ENCODE measurements around the gene POMZP3. TPM values are rescaled to one million over a fixed set of nuclear protein-coding genes. Genes with fewer than 3 reads are reported as not detected.
"Not testable (repeated sequence)": the region's sequence is repeated elsewhere in the genome, so short reads cannot be mapped to it uniquely, and the experiment has no call there.

The POMZP3 gene
- total RNA-seq, 1 experiment from 2014 or later: 20.1 TPM

DNA sequence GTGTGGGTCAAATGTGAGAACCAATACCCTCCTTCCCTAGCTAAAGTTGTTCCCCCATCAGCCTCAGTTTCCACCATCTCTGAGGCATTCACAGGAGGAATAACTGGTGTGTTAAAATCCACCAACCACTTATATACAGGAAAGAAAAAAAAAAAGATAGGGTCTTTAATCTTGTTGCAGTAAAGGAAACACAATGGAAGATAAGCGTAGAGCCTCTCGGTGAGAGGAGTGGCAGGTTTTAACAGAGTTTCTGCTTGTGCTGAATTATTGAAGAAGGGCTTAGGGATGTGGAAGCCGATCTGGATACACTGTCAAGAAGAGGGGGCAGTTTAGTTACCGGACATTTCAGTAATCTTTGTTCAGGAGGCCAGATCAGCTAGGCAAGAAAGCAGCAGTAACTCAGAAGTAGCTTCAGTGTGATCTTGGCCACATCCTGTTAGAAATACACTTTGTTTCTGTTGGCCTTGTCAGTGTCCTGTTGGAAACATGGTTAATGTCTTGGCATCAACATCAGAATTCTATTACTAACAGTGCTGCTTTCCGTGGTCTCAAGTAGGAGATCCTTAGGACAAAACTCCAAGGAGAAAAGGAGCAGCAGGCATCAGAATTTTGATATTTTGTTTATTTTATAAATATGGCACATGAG is 43.3 kb downstream of the POMZP3 start:
- H3K27me3 ChIP-seq (ENCODE audit: insufficient read depth, low read length); CTCF ChIA-PET; BruUV-seq (replicated peaks); H3K9ac ChIP-seq (ENCODE audit: low read length); H3K9me2 ChIP-seq (ENCODE audit: insufficient read depth); POLR2A ChIA-PET; H3K4me3 ChIP-seq (replicated peaks in 1 of 2; ENCODE audit: low read depth in 1 of 2, low read length in 2 of 2); H3K36me3 ChIP-seq (ENCODE audit: control insufficient read depth in 1 of 2, insufficient read depth in 2 of 2, low read length in 2 of 2); DNase-seq (ENCODE audit: low read depth, low spot score); H4K20me1 ChIP-seq (ENCODE audit: insufficient read depth); H3K9me3 ChIP-seq (ENCODE audit: control insufficient read depth in 1 of 2, insufficient read depth in 1 of 2, low read depth in 1 of 2, low read length in 2 of 2); RAD21 ChIA-PET (ENCODE audit: low non-redundant PET in 1 of 2, low total read pairs in 2 of 2, uncharacterized antibody in 2 of 2, unreplicated experiment in 2 of 2); intact Hi-C loops (cut with micrococcal nuclease); ATAC-seq; H2AFZ ChIP-seq (ENCODE audit: low read depth, low read length, poor library complexity, severe bottlenecking): not testable (repeated sequence)
- Histone ChIP-seq H3K4me1 (ENCODE audit: control insufficient read depth in 1 of 2, insufficient read depth in 2 of 2, low read length in 2 of 2) (peaks cover 18 to 30% of the 10 kb centered on the region in 2 experiments), H3K27ac (ENCODE audit: low read depth, low read length) (peak overlapping the region; percentile 56; the same call in 1 of the 2 replicates), H3K4me2 (ENCODE audit: low read length) (peak overlapping the region; percentile 41), H3K79me2 (ENCODE audit: insufficient read depth, low read length) (peaks cover 66% of the 10 kb centered on the region)
- TF ChIP-seq SP1 (IDR thresholded peaks at IDR 0.05; ENCODE audit: low read depth): peak; percentile 2; the same call in 1 of the 2 replicates

- TF ChIP-seq CBX3 (IDR thresholded peaks at IDR 0.05; ENCODE audit: low read depth) (peak; percentile 59; the same call in 1 of the 2 replicates), RAD21 (IDR thresholded peaks at IDR 0.05; ENCODE audit: low read depth) (0 out of 2 replicates have a peak, but pooled peaks have one; percentile 2), JUND (IDR thresholded peaks at IDR 0.05) (peak; percentile 43; the same call in 1 of the 2 replicates), FOSL1 (IDR thresholded peaks at IDR 0.05; ENCODE audit: low read depth) (peak; percentile 64), SP1 (IDR thresholded peaks at IDR 0.05; ENCODE audit: low read depth) (peak; percentile 33; the same call in 1 of the 2 replicates)
- Histone ChIP-seq H3K27ac (ENCODE audit: low read depth, low read length) (peak overlapping the region; percentile 56; the same call in 1 of the 2 replicates), H3K4me2 (ENCODE audit: low read length) (peak overlapping the region; percentile 43), H3K4me1 (ENCODE audit: control insufficient read depth in 1 of 2, insufficient read depth in 2 of 2, low read length in 2 of 2) (peaks cover 18 to 30% of the 10 kb centered on the region in 2 experiments), H3K79me2 (ENCODE audit: insufficient read depth, low read length) (peaks cover 64% of the 10 kb centered on the region)
- H3K36me3 ChIP-seq (ENCODE audit: control insufficient read depth in 1 of 2, insufficient read depth in 2 of 2, low read length in 2 of 2); H4K20me1 ChIP-seq (ENCODE audit: insufficient read depth); H3K9me3 ChIP-seq (ENCODE audit: control insufficient read depth in 1 of 2, insufficient read depth in 1 of 2, low read depth in 1 of 2, low read length in 2 of 2); H3K4me3 ChIP-seq (replicated peaks in 1 of 2; ENCODE audit: low read depth in 1 of 2, low read length in 2 of 2); H3K27me3 ChIP-seq (ENCODE audit: insufficient read depth, low read length); BruUV-seq (replicated peaks); POLR2A ChIA-PET; H3K9ac ChIP-seq (ENCODE audit: low read length); CTCF ChIA-PET; H3K9me2 ChIP-seq (ENCODE audit: insufficient read depth); H2AFZ ChIP-seq (ENCODE audit: low read depth, low read length, poor library complexity, severe bottlenecking); intact Hi-C loops (cut with micrococcal nuclease); RAD21 ChIA-PET (ENCODE audit: low non-redundant PET in 1 of 2, low total read pairs in 2 of 2, uncharacterized antibody in 2 of 2, unreplicated experiment in 2 of 2): not testable (repeated sequence)
- DNase-seq (ENCODE audit: low read depth, low spot score) (peak; percentile 46), ATAC-seq (peak; percentile 100)
Observed at GRCh38 chr7:76582848-76583631, 44.0 kb downstream of the POMZP3 start.

DNA sequence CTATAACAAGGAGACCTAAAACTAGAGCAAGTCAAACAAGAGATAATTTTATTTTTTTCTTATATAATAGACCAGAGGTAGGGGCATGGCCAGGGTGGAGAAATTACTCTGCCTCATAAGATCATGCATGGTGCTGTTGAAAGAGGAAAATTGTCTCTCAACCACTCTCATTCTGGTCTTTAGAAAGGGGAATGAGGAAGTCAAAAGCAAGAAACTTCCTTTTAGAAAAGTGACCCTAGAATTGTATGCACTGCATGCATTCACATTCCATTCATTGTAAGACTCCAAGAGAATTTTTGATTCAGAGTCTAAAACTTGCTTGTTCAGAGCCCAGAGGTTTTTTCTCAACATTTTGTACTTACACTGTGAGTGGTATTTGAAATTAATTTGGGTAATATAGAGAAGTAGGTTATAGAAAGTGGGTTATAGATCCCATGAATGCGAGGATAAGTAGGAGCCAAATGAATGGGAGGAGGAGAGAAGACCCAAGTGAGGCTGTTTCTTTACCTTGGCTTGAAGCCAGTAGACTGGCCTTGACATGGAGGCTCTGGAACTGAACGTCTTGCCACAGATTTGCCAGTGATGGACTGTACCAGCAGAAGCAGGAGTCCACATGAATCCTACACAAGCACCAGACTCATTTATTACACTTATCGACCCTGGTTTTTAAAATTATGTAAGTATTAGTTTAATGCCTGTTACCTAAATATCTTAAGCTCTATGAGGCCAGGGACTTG is 51.0 kb downstream of the POMZP3 start:
- H3K4me3 ChIP-seq (replicated peaks in 1 of 2; ENCODE audit: low read depth in 1 of 2, low read length in 2 of 2); ATAC-seq; BruUV-seq (replicated peaks); H3K9me3 ChIP-seq (ENCODE audit: control insufficient read depth in 1 of 2, insufficient read depth in 1 of 2, low read depth in 1 of 2, low read length in 2 of 2); H2AFZ ChIP-seq (ENCODE audit: low read depth, low read length, poor library complexity, severe bottlenecking); H3K4me1 ChIP-seq (ENCODE audit: control insufficient read depth in 1 of 2, insufficient read depth in 2 of 2, low read length in 2 of 2); H3K36me3 ChIP-seq (ENCODE audit: control insufficient read depth in 1 of 2, insufficient read depth in 2 of 2, low read length in 2 of 2); DNase-seq (ENCODE audit: low read depth, low spot score); POLR2A ChIA-PET; CTCF ChIA-PET; H3K9me2 ChIP-seq (ENCODE audit: insufficient read depth); H3K9ac ChIP-seq (ENCODE audit: low read length); H3K27ac ChIP-seq (ENCODE audit: low read depth, low read length); H3K27me3 ChIP-seq (ENCODE audit: insufficient read depth, low read length); H3K4me2 ChIP-seq (ENCODE audit: low read length); RAD21 ChIA-PET (ENCODE audit: low non-redundant PET in 1 of 2, low total read pairs in 2 of 2, uncharacterized antibody in 2 of 2, unreplicated experiment in 2 of 2); intact Hi-C loops (cut with micrococcal nuclease); H4K20me1 ChIP-seq (ENCODE audit: insufficient read depth): not testable (repeated sequence)
- H3K79me2 ChIP-seq (ENCODE audit: insufficient read depth, low read length): peaks cover 37% of the 10 kb centered on the region

Measured in HCT116 (cell line).